Smooth muscle cell (in vitro differentiated cells): ENCODE data around the gene CNR2. TPM values are rescaled to one million over a fixed set of nuclear protein-coding genes. Genes with fewer than 3 reads are reported as not detected.

Experiments
- DNase-seq: peaks from one replicate; lab custom pipeline; 2025; ENCODE audit not compliant: unreplicated experiment; lab: John Stamatoyannopoulos, UW
- H2AFZ ChIP-seq: fragments of 200-600 bp; sonication (generic); 2 replicates; pipeline ENCODE4 v1.6.0; 2016; ENCODE audit warnings: antibody characterized with exemption, low read depth, mild to moderate bottlenecking
- H3F3A ChIP-seq: fragments of 200-600 bp; sonication (generic); 2 replicates; pipeline ENCODE4 v1.6.0; 2017; ENCODE audit warnings: antibody characterized with exemption, low read depth
- H3K27ac ChIP-seq: fragments of 200-600 bp; sonication (generic); 2 replicates; pipeline ENCODE4 v1.5.1; 2016; ENCODE audit warnings: low read depth, mild to moderate bottlenecking
- H3K27me3 ChIP-seq: fragments of 200-600 bp; sonication (generic); 2 replicates; pipeline ENCODE4 v1.6.1; 2016; ENCODE audit warnings: low read depth, mild to moderate bottlenecking
- H3K36me3 ChIP-seq: fragments of 200-600 bp; sonication (generic); 2 replicates; pipeline ENCODE4 v1.5.1; 2016; ENCODE audit warnings: low read depth
- H3K4me1 ChIP-seq: fragments of 200-600 bp; sonication (generic); 2 replicates; pipeline ENCODE4 v1.5.1; 2016; ENCODE audit warnings: low read depth
- H3K4me2 ChIP-seq: fragments of 200-600 bp; sonication (generic); 2 replicates; pipeline ENCODE4 v1.6.0; 2016; ENCODE audit warnings: mild to moderate bottlenecking
- H3K4me3 ChIP-seq: fragments of 200-600 bp; sonication (generic); 2 replicates; pipeline ENCODE4 v1.5.1; 2016; ENCODE audit warnings: mild to moderate bottlenecking
- H3K79me2 ChIP-seq: fragments of 200-600 bp; sonication (generic); 2 replicates; pipeline ENCODE4 v1.6.0; 2016; ENCODE audit warnings: low read depth, mild to moderate bottlenecking
- H3K9ac ChIP-seq: fragments of 200-600 bp; sonication (generic); 2 replicates; pipeline ENCODE4 v1.6.0; 2016; ENCODE audit warnings: low read depth
- H3K9me3 ChIP-seq: fragments of 200-600 bp; sonication (generic); replicated peaks from 2 replicates; pipeline ENCODE4 v1.5.1; 2016; ENCODE audit warnings: low read depth
- H4K20me1 ChIP-seq: fragments of 200-600 bp; sonication (generic); 2 replicates; pipeline ENCODE4 v1.6.0; 2016; ENCODE audit warnings: low read depth
- WGBS: methylation state at CpG from one replicate; pipeline ENCODE4 v1.1.7; 2016; ENCODE audit warnings: low lambda C conversion rate; 5-methylcytosine and 5-hydroxymethylcytosine counted together
- polyA plus RNA-seq: library from polyadenylated mRNA; unstranded; fragments of >200 nt; fragmentation: Nextera tagmentation; extraction: Ambion mirVana; gene quantifications from 2 replicates; pipeline ENCODE4 v1.2.1, GENCODE V29; 2016
- total RNA-seq: library from RNA; depleted of rRNA; stranded (reverse); fragments of >200 nt; gene quantifications from 2 replicates; pipeline ENCODE4 v1.2.3, GENCODE V29; 2014
- TF ChIP-seq, protein P1 (sequence below): fragments of 200-600 bp; sonication (generic); IDR thresholded peaks from 2 replicates; pipeline ENCODE4 v1.5.1; 2017; ENCODE audit warnings: borderline replicate concordance, mild to moderate bottlenecking, antibody characterized with exemption; ENCODE audit not compliant: insufficient read depth, poor library complexity, severe bottlenecking

Gene CNR2
- total and polyA plus RNA-seq, 2 experiments from 2014 or later: not detected

DNA sequence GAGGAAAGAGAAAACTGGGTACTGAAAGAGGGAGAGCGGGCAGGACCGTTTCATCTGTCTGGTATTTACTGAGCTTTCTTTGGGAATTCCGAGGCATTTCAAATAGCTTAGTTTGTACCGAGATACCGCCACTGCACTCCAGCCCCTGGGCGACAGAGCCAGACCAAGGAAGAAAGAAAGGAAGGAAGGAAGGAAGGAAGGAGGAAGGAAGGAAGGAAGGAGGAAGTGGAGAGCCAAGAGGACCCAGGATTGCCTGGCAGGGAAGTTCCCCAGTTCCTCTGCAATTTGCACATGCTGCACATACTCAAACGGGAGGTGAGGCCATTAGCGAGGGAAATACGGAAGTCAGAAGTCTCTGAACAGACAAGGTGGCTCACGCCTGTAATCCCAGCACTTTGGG lies 44.1 kb downstream of the CNR2 start:
- 76% methylated on average over 9 of the region's 10 CpGs for WGBS

DNA sequence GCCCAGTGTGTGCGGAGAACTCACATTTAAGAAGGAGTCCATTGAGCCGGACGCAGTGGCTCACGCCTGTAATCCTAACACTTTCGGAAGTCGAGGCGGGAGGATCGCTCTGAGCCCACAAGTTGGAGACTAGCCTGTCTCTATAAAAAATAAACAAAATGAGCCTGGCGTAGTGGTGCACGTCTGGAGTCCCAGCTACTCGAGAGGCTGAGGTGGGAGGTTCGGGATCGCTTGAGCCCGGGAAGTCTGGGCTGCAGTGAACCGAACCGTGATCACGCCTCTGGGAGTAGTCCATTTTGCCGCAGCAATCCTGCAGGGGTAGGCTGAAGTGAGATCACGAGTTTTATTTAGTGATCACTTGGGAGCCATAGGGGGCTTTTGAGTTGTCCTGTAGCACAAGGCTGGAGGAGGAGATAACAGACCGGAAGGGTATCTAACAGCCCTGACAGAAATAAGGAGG lies 44.6 kb downstream of the CNR2 start:
- WGBS: 52% methylated on average over 20 of the region's 20 CpGs
- TF ChIP-seq, protein P1, sequence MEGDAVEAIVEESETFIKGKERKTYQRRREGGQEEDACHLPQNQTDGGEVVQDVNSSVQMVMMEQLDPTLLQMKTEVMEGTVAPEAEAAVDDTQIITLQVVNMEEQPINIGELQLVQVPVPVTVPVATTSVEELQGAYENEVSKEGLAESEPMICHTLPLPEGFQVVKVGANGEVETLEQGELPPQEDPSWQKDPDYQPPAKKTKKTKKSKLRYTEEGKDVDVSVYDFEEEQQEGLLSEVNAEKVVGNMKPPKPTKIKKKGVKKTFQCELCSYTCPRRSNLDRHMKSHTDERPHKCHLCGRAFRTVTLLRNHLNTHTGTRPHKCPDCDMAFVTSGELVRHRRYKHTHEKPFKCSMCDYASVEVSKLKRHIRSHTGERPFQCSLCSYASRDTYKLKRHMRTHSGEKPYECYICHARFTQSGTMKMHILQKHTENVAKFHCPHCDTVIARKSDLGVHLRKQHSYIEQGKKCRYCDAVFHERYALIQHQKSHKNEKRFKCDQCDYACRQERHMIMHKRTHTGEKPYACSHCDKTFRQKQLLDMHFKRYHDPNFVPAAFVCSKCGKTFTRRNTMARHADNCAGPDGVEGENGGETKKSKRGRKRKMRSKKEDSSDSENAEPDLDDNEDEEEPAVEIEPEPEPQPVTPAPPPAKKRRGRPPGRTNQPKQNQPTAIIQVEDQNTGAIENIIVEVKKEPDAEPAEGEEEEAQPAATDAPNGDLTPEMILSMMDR: no peak
- Histone ChIP-seq H2AFZ (peak overlapping the region; percentile 92), H3K9ac (no peak overlapping the region), H3K36me3 (no peaks in the 10 kb centered on the region), H3K4me2 (peak overlapping the region; percentile 96), H3K4me1 (no peaks in the 10 kb centered on the region), H3F3A (no peaks in the 10 kb centered on the region), H3K9me3 (no peaks in the 10 kb centered on the region), H3K79me2 (no peaks in the 10 kb centered on the region), H3K4me3 (peak overlapping the region; percentile 66), H4K20me1 (no peaks in the 10 kb centered on the region), H3K27me3 (peaks cover 21% of the 10 kb centered on the region), H3K27ac (no peak overlapping the region)
- DNase-seq: no peak

More for the DNA sequence above, 44.1 kb downstream of the CNR2 start:
- no peaks in the 10 kb centered on the region for H4K20me1 ChIP-seq
- no peak overlapping the region for H3K27ac ChIP-seq
- H3K27me3 ChIP-seq: peaks cover 21% of the 10 kb centered on the region
- no peaks in the 10 kb centered on the region for H3K36me3 ChIP-seq
- no peaks in the 10 kb centered on the region for H3K9me3 ChIP-seq
- H3F3A ChIP-seq: no peaks in the 10 kb centered on the region
- no peak overlapping the region for H3K9ac ChIP-seq
- TF ChIP-seq, protein P1: no peak
- DNase-seq: no peak
- H3K4me1 ChIP-seq: no peaks in the 10 kb centered on the region
- H2AFZ ChIP-seq: peak overlapping the region; percentile 92
- H3K79me2 ChIP-seq: no peaks in the 10 kb centered on the region
- H3K4me2 ChIP-seq: peak overlapping the region; percentile 96
- H3K4me3 ChIP-seq: no peak overlapping the region

DNA sequence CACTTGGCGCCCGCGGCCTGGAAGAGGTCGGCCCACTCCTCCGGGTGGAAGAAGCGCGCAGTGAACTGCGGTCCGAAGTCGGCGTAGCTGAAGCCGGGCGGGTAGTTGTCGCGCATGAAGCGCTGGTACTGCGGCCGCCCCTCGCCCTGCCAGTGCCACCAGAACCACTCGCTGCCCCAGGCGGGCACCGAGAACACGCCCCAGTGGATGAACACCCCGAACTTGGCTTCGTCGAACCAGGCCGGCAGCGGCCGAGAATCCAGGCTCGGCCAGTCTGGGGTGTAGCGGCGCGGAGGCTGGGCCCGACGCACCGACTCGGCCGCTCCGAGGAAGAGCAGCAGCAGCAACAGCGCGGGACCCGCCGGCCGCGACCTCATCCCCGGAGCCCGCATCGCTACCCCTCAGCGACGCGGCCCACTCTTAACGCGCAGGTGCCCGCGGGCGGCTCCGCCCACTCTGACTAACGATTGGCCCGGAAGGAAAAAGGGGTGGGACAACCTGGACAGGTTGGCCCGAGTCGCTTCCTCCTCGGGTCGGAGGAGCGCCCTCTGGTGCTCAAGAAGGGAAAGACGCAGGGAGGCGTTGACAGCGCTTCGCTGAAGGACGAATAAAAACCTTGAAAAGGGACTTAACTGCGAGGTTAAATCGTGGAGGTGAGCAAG lies 45.1 kb downstream of the CNR2 start, which contains the start of gene FUCA1:
Gene FUCA1, minus strand, starts transcription at position 396 of the 662 bp plus-strand sequence. Its CDS starts 4 bp downstream, at position 392.
- Histone ChIP-seq H4K20me1 (no peaks in the 10 kb centered on the region), H3K79me2 (no peaks in the 10 kb centered on the region), H3K36me3 (no peaks in the 10 kb centered on the region), H3K4me1 (no peaks in the 10 kb centered on the region), H3K27me3 (peaks cover 21% of the 10 kb centered on the region), H3K27ac (no peak within 1 kb of the TSS), H3K4me2 (peak within 1 kb of the TSS; percentile 96), H3K9ac (no peak within 1 kb of the TSS), H3F3A (no peaks in the 10 kb centered on the region), H3K9me3 (no peaks in the 10 kb centered on the region), H3K4me3 (peak within 1 kb of the TSS; percentile 66), H2AFZ (peak within 1 kb of the TSS; percentile 92)
- TF ChIP-seq, protein P1: peak; percentile 95
- DNase-seq: peak; percentile 54
- under 1% methylated on average over 65 of the region's 71 CpGs for WGBS

DNA sequence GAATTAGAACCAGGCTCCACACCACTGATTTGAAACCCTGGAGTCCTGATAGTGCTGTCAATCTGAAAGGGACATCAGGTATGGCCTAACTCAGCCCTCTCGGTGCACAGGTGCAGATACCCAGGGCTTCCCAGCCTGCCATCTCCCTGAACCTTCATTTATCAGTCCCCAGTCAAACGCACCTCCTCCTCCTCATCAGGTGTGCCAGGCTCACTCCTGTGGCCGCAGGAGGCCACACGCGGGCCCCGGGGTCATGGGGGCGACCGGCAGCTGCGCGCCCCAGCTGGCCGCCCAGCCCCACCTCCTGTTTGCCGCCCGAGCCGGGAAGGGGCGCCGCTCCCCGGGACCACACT lies 45.6 kb downstream of the CNR2 start:
- H3K4me1 ChIP-seq: no peaks in the 10 kb centered on the region
- no peaks in the 10 kb centered on the region for H3K9me3 ChIP-seq
- no peak overlapping the region for H3K9ac ChIP-seq
- H3K27ac ChIP-seq: no peak overlapping the region
- no peaks in the 10 kb centered on the region for H4K20me1 ChIP-seq
- TF ChIP-seq, protein P1: no peak
- no peaks in the 10 kb centered on the region for H3K36me3 ChIP-seq
- DNase-seq: no peak
- peak overlapping the region; percentile 96 for H3K4me2 ChIP-seq
- H3K27me3 ChIP-seq: peaks cover 21% of the 10 kb centered on the region
- H3K4me3 ChIP-seq: peak overlapping the region; percentile 66
- H3F3A ChIP-seq: no peaks in the 10 kb centered on the region
- H2AFZ ChIP-seq: peak overlapping the region; percentile 92
- H3K79me2 ChIP-seq: no peaks in the 10 kb centered on the region
- WGBS: 7% methylated on average over 15 of the region's 17 CpGs
